ENCODE results near the gene DNAJC17. TPM values are rescaled to one million over a fixed set of nuclear protein-coding genes. Genes with fewer than 3 reads are reported as not detected.

Gene DNAJC17
- total RNA-seq, 1 donor from 2014 or later: 21.1 TPM

GRCh38 chr15:40829115-40829514, 21.8 kb upstream of the DNAJC17 start:
- H3K36me3 ChIP-seq (ENCODE audit: control insufficient read depth, insufficient read depth, low read length): no peaks in the 10 kb centered on the region
- TF ChIP-seq CTCF (IDR thresholded peaks at IDR 0.05; ENCODE audit: insufficient read depth, low read length, severe bottlenecking): no peak
- DNase-seq (ENCODE audit: low read depth) (no peak), FAIRE-seq (no peak)
- H3K27me3 ChIP-seq (ENCODE audit: control insufficient read depth, insufficient read depth, low read length): no peaks in the 10 kb centered on the region
- H3K4me3 ChIP-seq (ENCODE audit: low read depth, low read length): no peak overlapping the region

- no peak for FAIRE-seq
- no peak for TF ChIP-seq CTCF (IDR thresholded peaks at IDR 0.05; ENCODE audit: insufficient read depth, low read length, severe bottlenecking)
- Histone ChIP-seq H3K36me3 (ENCODE audit: control insufficient read depth, insufficient read depth, low read length) (no peaks in the 10 kb centered on the region), H3K27me3 (ENCODE audit: control insufficient read depth, insufficient read depth, low read length) (no peaks in the 10 kb centered on the region), H3K4me3 (ENCODE audit: low read depth, low read length) (no peak within 1 kb of the TSS)
- no peak for DNase-seq (ENCODE audit: low read depth)
Observed at GRCh38 chr15:40828447-40829036, 21.3 kb upstream of the DNAJC17 start, which contains the start of gene PPP1R14D. Gene PPP1R14D (minus strand): TSS chr15:40828708. CDS start chr15:40828641, 67 bp downstream.

GRCh38 chr15:40826423-40827075, 19.3 kb upstream of the DNAJC17 start:
- no peak for TF ChIP-seq CTCF (IDR thresholded peaks at IDR 0.05; ENCODE audit: insufficient read depth, low read length, severe bottlenecking)

GRCh38 chr15:40825661-40826422, 18.6 kb upstream of the DNAJC17 start:
- Histone ChIP-seq H3K36me3 (ENCODE audit: control insufficient read depth, insufficient read depth, low read length) (no peaks in the 10 kb centered on the region), H3K27me3 (ENCODE audit: control insufficient read depth, insufficient read depth, low read length) (no peaks in the 10 kb centered on the region), H3K4me3 (ENCODE audit: low read depth, low read length) (no peak overlapping the region)
- FAIRE-seq: no peak
- TF ChIP-seq CTCF (IDR thresholded peaks at IDR 0.05; ENCODE audit: insufficient read depth, low read length, severe bottlenecking): no peak
- DNase-seq (ENCODE audit: low read depth): peak; percentile 40

More at GRCh38 chr15:40826423-40827075, 19.3 kb upstream of the DNAJC17 start:
- no peaks in the 10 kb centered on the region for H3K27me3 ChIP-seq (ENCODE audit: control insufficient read depth, insufficient read depth, low read length)
- no peaks in the 10 kb centered on the region for H3K36me3 ChIP-seq (ENCODE audit: control insufficient read depth, insufficient read depth, low read length)
- FAIRE-seq (no peak), DNase-seq (ENCODE audit: low read depth) (no peak)
- no peak overlapping the region for H3K4me3 ChIP-seq (ENCODE audit: low read depth, low read length)

- FAIRE-seq (no peak), DNase-seq (ENCODE audit: low read depth) (peak; percentile 94)
- no peaks in the 10 kb centered on the region for H3K27me3 ChIP-seq (ENCODE audit: control insufficient read depth, insufficient read depth, low read length)
- no peaks in the 10 kb centered on the region for H3K36me3 ChIP-seq (ENCODE audit: control insufficient read depth, insufficient read depth, low read length)
- H3K4me3 ChIP-seq (ENCODE audit: low read depth, low read length): no peak overlapping the region
- TF ChIP-seq CTCF (IDR thresholded peaks at IDR 0.05; ENCODE audit: insufficient read depth, low read length, severe bottlenecking): no peak
Observed at GRCh38 chr15:40823572-40824343, 16.5 kb upstream of the DNAJC17 start.
